ENCODE results near the gene AFF1.

The AFF1 gene

GRCh38 chr4:87049508-87049907 is 114.7 kb downstream of the AFF1 start:
- H3K9me3 ChIP-seq (ENCODE audit: control insufficient read depth in 2 of 2, low read length in 2 of 2): no peaks in the 10 kb centered on the region
- H3K36me3 ChIP-seq (ENCODE audit: control insufficient read depth in 2 of 2, insufficient read depth in 2 of 2, low read length in 2 of 2): peaks cover 9 to 11% of the 10 kb centered on the region in 2 donors
- H3K4me3 ChIP-seq (ENCODE audit: low read length in 2 of 2): peak overlapping the region in 1 of 2 donors; percentile 50
- H3K4me1 ChIP-seq (ENCODE audit: control insufficient read depth, insufficient read depth, low read length): peaks cover 26% of the 10 kb centered on the region
- no peak overlapping the region for H3K9ac ChIP-seq (ENCODE audit: low read length in 2 of 2)
- no peaks in the 10 kb centered on the region for H3K27me3 ChIP-seq (ENCODE audit: control insufficient read depth in 1 of 2, insufficient read depth in 2 of 2, low read length in 2 of 2)
- peak overlapping the region; percentile 60 for H3K27ac ChIP-seq (ENCODE audit: low read length)

GRCh38 chr4:87050596-87050995 is 115.8 kb downstream of the AFF1 start:
- no peak overlapping the region for H3K4me3 ChIP-seq (ENCODE audit: low read length in 2 of 2)
- peaks cover 24% of the 10 kb centered on the region for H3K4me1 ChIP-seq (ENCODE audit: control insufficient read depth, insufficient read depth, low read length)
- peaks cover 9 to 11% of the 10 kb centered on the region in 2 donors for H3K36me3 ChIP-seq (ENCODE audit: control insufficient read depth in 2 of 2, insufficient read depth in 2 of 2, low read length in 2 of 2)
- H3K9me3 ChIP-seq (ENCODE audit: control insufficient read depth in 2 of 2, low read length in 2 of 2): no peaks in the 10 kb centered on the region
- no peak overlapping the region for H3K9ac ChIP-seq (ENCODE audit: low read length in 2 of 2)
- H3K27ac ChIP-seq (ENCODE audit: low read length): peak overlapping the region; percentile 31
- no peaks in the 10 kb centered on the region for H3K27me3 ChIP-seq (ENCODE audit: control insufficient read depth in 1 of 2, insufficient read depth in 2 of 2, low read length in 2 of 2)

GRCh38 chr4:87051121-87051713 is 116.4 kb downstream of the AFF1 start:
- H3K27me3 ChIP-seq (ENCODE audit: control insufficient read depth in 1 of 2, insufficient read depth in 2 of 2, low read length in 2 of 2): no peaks in the 10 kb centered on the region
- peak overlapping the region; percentile 31 for H3K27ac ChIP-seq (ENCODE audit: low read length)
- peaks cover 19% of the 10 kb centered on the region for H3K4me1 ChIP-seq (ENCODE audit: control insufficient read depth, insufficient read depth, low read length)
- H3K36me3 ChIP-seq (ENCODE audit: control insufficient read depth in 2 of 2, insufficient read depth in 2 of 2, low read length in 2 of 2): peaks cover 9 to 11% of the 10 kb centered on the region in 2 donors
- no peak overlapping the region for H3K9ac ChIP-seq (ENCODE audit: low read length in 2 of 2)
- no peaks in the 10 kb centered on the region for H3K9me3 ChIP-seq (ENCODE audit: control insufficient read depth in 2 of 2, low read length in 2 of 2)
- no peak overlapping the region for H3K4me3 ChIP-seq (ENCODE audit: low read length in 2 of 2)

GRCh38 chr4:87052615-87053014 is 117.8 kb downstream of the AFF1 start:
- no peaks in the 10 kb centered on the region for H3K9me3 ChIP-seq (ENCODE audit: control insufficient read depth in 2 of 2, low read length in 2 of 2)
- no peak overlapping the region for H3K4me3 ChIP-seq (ENCODE audit: low read length in 2 of 2)
- no peak overlapping the region for H3K9ac ChIP-seq (ENCODE audit: low read length in 2 of 2)
- H3K27me3 ChIP-seq (ENCODE audit: control insufficient read depth in 1 of 2, insufficient read depth in 2 of 2, low read length in 2 of 2): no peaks in the 10 kb centered on the region
- peaks cover 0 to under 1% of the 10 kb centered on the region in 2 donors for H3K36me3 ChIP-seq (ENCODE audit: control insufficient read depth in 2 of 2, insufficient read depth in 2 of 2, low read length in 2 of 2)
- peaks cover 13% of the 10 kb centered on the region for H3K4me1 ChIP-seq (ENCODE audit: control insufficient read depth, insufficient read depth, low read length)
- peak overlapping the region; percentile 25 for H3K27ac ChIP-seq (ENCODE audit: low read length)

GRCh38 chr4:87053176-87053658 is 118.4 kb downstream of the AFF1 start:
- H3K27ac ChIP-seq (ENCODE audit: low read length): peak overlapping the region; percentile 38
- H3K4me3 ChIP-seq (ENCODE audit: low read length in 2 of 2): no peak overlapping the region

GRCh38 chr4:87053802-87054767 is 119.3 kb downstream of the AFF1 start:
- Histone ChIP-seq H3K4me1 (ENCODE audit: control insufficient read depth, insufficient read depth, low read length) (peaks cover 27% of the 10 kb centered on the region), H3K36me3 (ENCODE audit: control insufficient read depth in 2 of 2, insufficient read depth in 2 of 2, low read length in 2 of 2) (no peaks in the 10 kb centered on the region), H3K4me3 (ENCODE audit: low read length in 2 of 2) (peak overlapping the region in 1 of 2 donors; percentile 36), H3K27me3 (ENCODE audit: control insufficient read depth in 1 of 2, insufficient read depth in 2 of 2, low read length in 2 of 2) (no peaks in the 10 kb centered on the region), H3K27ac (ENCODE audit: low read length) (peak overlapping the region; percentile 38), H3K9ac (ENCODE audit: low read length in 2 of 2) (no peak overlapping the region), H3K9me3 (ENCODE audit: control insufficient read depth in 2 of 2, low read length in 2 of 2) (no peaks in the 10 kb centered on the region)

More at GRCh38 chr4:87053176-87053658, 118.4 kb downstream of the AFF1 start:
- no peaks in the 10 kb centered on the region for H3K36me3 ChIP-seq (ENCODE audit: control insufficient read depth in 2 of 2, insufficient read depth in 2 of 2, low read length in 2 of 2)
- H3K9me3 ChIP-seq (ENCODE audit: control insufficient read depth in 2 of 2, low read length in 2 of 2): no peaks in the 10 kb centered on the region
- no peaks in the 10 kb centered on the region for H3K27me3 ChIP-seq (ENCODE audit: control insufficient read depth in 1 of 2, insufficient read depth in 2 of 2, low read length in 2 of 2)
- no peak overlapping the region for H3K9ac ChIP-seq (ENCODE audit: low read length in 2 of 2)
- peaks cover 18% of the 10 kb centered on the region for H3K4me1 ChIP-seq (ENCODE audit: control insufficient read depth, insufficient read depth, low read length)

- Histone ChIP-seq H3K4me3 (ENCODE audit: low read length in 2 of 2) (peak overlapping the region in 1 of 2 donors; percentile 36), H3K4me1 (ENCODE audit: control insufficient read depth, insufficient read depth, low read length) (peaks cover 35% of the 10 kb centered on the region), H3K9ac (ENCODE audit: low read length in 2 of 2) (no peak overlapping the region)
Measured at GRCh38 chr4:87054900-87055299, 120.1 kb downstream of the AFF1 start.

GRCh38 chr4:87055311-87055710 is 120.5 kb downstream of the AFF1 start:
- Histone ChIP-seq H3K9ac (ENCODE audit: low read length in 2 of 2) (no peak overlapping the region), H3K27me3 (ENCODE audit: control insufficient read depth in 1 of 2, insufficient read depth in 2 of 2, low read length in 2 of 2) (no peaks in the 10 kb centered on the region), H3K9me3 (ENCODE audit: control insufficient read depth in 2 of 2, low read length in 2 of 2) (no peaks in the 10 kb centered on the region), H3K4me3 (ENCODE audit: low read length in 2 of 2) (peak overlapping the region in 1 of 2 donors; percentile 36), H3K36me3 (ENCODE audit: control insufficient read depth in 2 of 2, insufficient read depth in 2 of 2, low read length in 2 of 2) (no peaks in the 10 kb centered on the region), H3K4me1 (ENCODE audit: control insufficient read depth, insufficient read depth, low read length) (peaks cover 36% of the 10 kb centered on the region), H3K27ac (ENCODE audit: low read length) (peak overlapping the region; percentile 38)

More at GRCh38 chr4:87054900-87055299, 120.1 kb downstream of the AFF1 start:
- no peaks in the 10 kb centered on the region for H3K9me3 ChIP-seq (ENCODE audit: control insufficient read depth in 2 of 2, low read length in 2 of 2)
- H3K27ac ChIP-seq (ENCODE audit: low read length): peak overlapping the region; percentile 38
- H3K27me3 ChIP-seq (ENCODE audit: control insufficient read depth in 1 of 2, insufficient read depth in 2 of 2, low read length in 2 of 2): no peaks in the 10 kb centered on the region
- H3K36me3 ChIP-seq (ENCODE audit: control insufficient read depth in 2 of 2, insufficient read depth in 2 of 2, low read length in 2 of 2): no peaks in the 10 kb centered on the region

- H3K27ac ChIP-seq (ENCODE audit: low read length): peak overlapping the region; percentile 63
- H3K4me3 ChIP-seq (ENCODE audit: low read length in 2 of 2): no peak overlapping the region
- H3K4me1 ChIP-seq (ENCODE audit: control insufficient read depth, insufficient read depth, low read length): peaks cover 36% of the 10 kb centered on the region
- H3K9me3 ChIP-seq (ENCODE audit: control insufficient read depth in 2 of 2, low read length in 2 of 2): no peaks in the 10 kb centered on the region
- no peaks in the 10 kb centered on the region for H3K36me3 ChIP-seq (ENCODE audit: control insufficient read depth in 2 of 2, insufficient read depth in 2 of 2, low read length in 2 of 2)
- H3K9ac ChIP-seq (ENCODE audit: low read length in 2 of 2): no peak overlapping the region
- no peaks in the 10 kb centered on the region for H3K27me3 ChIP-seq (ENCODE audit: control insufficient read depth in 1 of 2, insufficient read depth in 2 of 2, low read length in 2 of 2)
Measured at GRCh38 chr4:87056881-87057280, 122.1 kb downstream of the AFF1 start.

- no peaks in the 10 kb centered on the region for H3K27me3 ChIP-seq (ENCODE audit: control insufficient read depth in 1 of 2, insufficient read depth in 2 of 2, low read length in 2 of 2)
- no peak overlapping the region for H3K9ac ChIP-seq (ENCODE audit: low read length in 2 of 2)
- H3K4me3 ChIP-seq (ENCODE audit: low read length in 2 of 2): peak overlapping the region in 1 of 2 donors; percentile 13
- H3K4me1 ChIP-seq (ENCODE audit: control insufficient read depth, insufficient read depth, low read length): peaks cover 36% of the 10 kb centered on the region
- peak overlapping the region; percentile 63 for H3K27ac ChIP-seq (ENCODE audit: low read length)
- H3K36me3 ChIP-seq (ENCODE audit: control insufficient read depth in 2 of 2, insufficient read depth in 2 of 2, low read length in 2 of 2): no peaks in the 10 kb centered on the region
- no peaks in the 10 kb centered on the region for H3K9me3 ChIP-seq (ENCODE audit: control insufficient read depth in 2 of 2, low read length in 2 of 2)
Measured at GRCh38 chr4:87057835-87058355, 123.1 kb downstream of the AFF1 start.
